H9 (cell line): ENCODE data around the gene PRSS3. TPM values are rescaled to one million over a fixed set of nuclear protein-coding genes. Genes with fewer than 3 reads are reported as not detected.

ENCODE experiments used
- DNase-seq: peaks from one replicate; pipeline ENCODE4 v3.0.0-alpha.2; 2017
- H2AFZ ChIP-seq: one replicate; pipeline ENCODE4 v1.6.1; 2013; ENCODE audit warnings: mild to moderate bottlenecking, low read length, control low read depth, moderate library complexity
- H2AK5ac ChIP-seq: 2 replicates; pipeline ENCODE4 v1.6.1; 2013; ENCODE audit warnings: low read length, control low read depth, mixed read lengths; ENCODE audit not compliant: insufficient read length
- H2BK120ac ChIP-seq: one replicate; pipeline ENCODE4 v1.6.1; 2013; ENCODE audit warnings: low read depth, mild to moderate bottlenecking, low read length, control low read depth, inconsistent platforms; ENCODE audit not compliant: poor library complexity, severe bottlenecking
- H2BK12ac ChIP-seq: 2 replicates; pipeline ENCODE4 v1.6.1; 2013; ENCODE audit warnings: low read length, control low read depth, mixed read lengths, low read depth; ENCODE audit not compliant: insufficient read length
- H2BK15ac ChIP-seq: 2 replicates; pipeline ENCODE4 v1.6.1; 2013; ENCODE audit warnings: low read depth, low read length, control low read depth
- H2BK20ac ChIP-seq: one replicate; pipeline ENCODE4 v1.6.1; 2013; ENCODE audit warnings: low read depth, mild to moderate bottlenecking, low read length, control low read depth, inconsistent platforms; ENCODE audit not compliant: poor library complexity, severe bottlenecking
- H2BK5ac ChIP-seq: 2 replicates; pipeline ENCODE4 v1.6.1; 2013; ENCODE audit warnings: low read length, control low read depth, mixed read lengths; ENCODE audit not compliant: insufficient read length
- H3K14ac ChIP-seq: 2 replicates; pipeline ENCODE4 v1.6.1; 2013; ENCODE audit warnings: low read length, control low read depth; ENCODE audit not compliant: insufficient read depth
- H3K18ac ChIP-seq: 2 replicates; pipeline ENCODE4 v1.6.1; 2013; ENCODE audit warnings: low read depth, mild to moderate bottlenecking, mixed read lengths, low read length, control low read depth; ENCODE audit not compliant: insufficient read length
- H3K23ac ChIP-seq: 2 replicates; pipeline ENCODE4 v1.6.1; 2013; ENCODE audit warnings: low read length, control low read depth, mixed read lengths, low read depth; ENCODE audit not compliant: insufficient read length
- H3K23me2 ChIP-seq: 2 replicates; pipeline ENCODE4 v1.6.1; 2013; ENCODE audit warnings: low read depth, mild to moderate bottlenecking, mixed read lengths, low read length, control low read depth; ENCODE audit not compliant: insufficient read length, poor library complexity, severe bottlenecking
- H3K27ac ChIP-seq: 2 replicates; pipeline ENCODE4 v1.5.1; 2013; ENCODE audit warnings: low read length, control low read depth, mixed read lengths, low read depth; ENCODE audit not compliant: insufficient read length
- H3K27me3 ChIP-seq: 2 replicates; pipeline ENCODE4 v1.6.1; 2013; ENCODE audit warnings: low read length, control low read depth, inconsistent platforms; ENCODE audit not compliant: insufficient read depth
- H3K4ac ChIP-seq: 2 replicates; pipeline ENCODE4 v1.6.1; 2013; ENCODE audit warnings: low read depth, mild to moderate bottlenecking, control low read depth, inconsistent platforms, low read length, moderate library complexity
- H3K4me1 ChIP-seq: 2 replicates; pipeline ENCODE4 v1.6.1; 2013; ENCODE audit warnings: low read length, control low read depth, inconsistent platforms; ENCODE audit not compliant: insufficient read depth
- H3K4me2 ChIP-seq: 2 replicates; pipeline ENCODE4 v1.6.1; 2013; ENCODE audit warnings: low read length, control low read depth, mixed read lengths; ENCODE audit not compliant: insufficient read length, insufficient read depth
- H3K56ac ChIP-seq: 2 replicates; pipeline ENCODE4 v1.6.1; 2013; ENCODE audit warnings: low read depth, mild to moderate bottlenecking, mixed read lengths, low read length, control low read depth; ENCODE audit not compliant: insufficient read length
- H3K79me1 ChIP-seq: 2 replicates; pipeline ENCODE4 v1.6.1; 2013; ENCODE audit warnings: low read depth, mild to moderate bottlenecking, moderate library complexity, low read length, control low read depth, inconsistent platforms; ENCODE audit not compliant: insufficient read depth, poor library complexity, severe bottlenecking
- H3K79me2 ChIP-seq: 2 replicates; pipeline ENCODE4 v1.6.1; 2013; ENCODE audit warnings: low read length, control low read depth, inconsistent platforms; ENCODE audit not compliant: insufficient read depth
- H3K9ac ChIP-seq: 2 replicates; pipeline ENCODE4 v1.6.1; 2013; ENCODE audit warnings: low read length, control low read depth, mixed read lengths; ENCODE audit not compliant: insufficient read length; ENCODE audit errors: extremely low read depth
- H3K9me3 ChIP-seq: one replicate; pipeline ENCODE4 v1.6.1; 2013; ENCODE audit warnings: low read depth, low read length, inconsistent platforms; ENCODE audit not compliant: control insufficient read depth
- H3T11ph ChIP-seq: one replicate; pipeline ENCODE4 v1.6.1; 2013; ENCODE audit warnings: mild to moderate bottlenecking, low read length, control low read depth, inconsistent platforms
- H4K20me1 ChIP-seq: one replicate; pipeline ENCODE4 v1.6.1; 2013; ENCODE audit not compliant: control insufficient read depth, insufficient read length, insufficient read depth
- H4K5ac ChIP-seq: 2 replicates; pipeline ENCODE4 v1.6.1; 2013; ENCODE audit warnings: low read depth, mild to moderate bottlenecking, mixed read lengths, low read length, control low read depth; ENCODE audit not compliant: insufficient read length
- H4K8ac ChIP-seq: replicated peaks from 2 replicates; pipeline ENCODE4 v1.6.1; 2013; ENCODE audit warnings: low read length, control low read depth, mixed read lengths, low read depth; ENCODE audit not compliant: insufficient read length
- H4K91ac ChIP-seq: 2 replicates; pipeline ENCODE4 v1.6.1; 2013; ENCODE audit warnings: low read depth, mild to moderate bottlenecking, moderate library complexity, mixed read lengths, low read length, control low read depth; ENCODE audit not compliant: insufficient read length
- H3K27ac Mint-ChIP-seq, 3 experiments: 2 replicates in 2 of 3; 3 replicates in 1 of 3; pipeline ENCODE4 v1.8.0; 2020 to 2021; ENCODE audit warnings: mixed read lengths in 3 of 3, mild to moderate bottlenecking in 1 of 3, moderate library complexity in 1 of 3
- H3K27me3 Mint-ChIP-seq: 2 replicates; pipeline ENCODE4 v1.8.0; 2021; ENCODE audit warnings: low read depth, mild to moderate bottlenecking, moderate library complexity, mixed read lengths
- H3K36me3 Mint-ChIP-seq, 3 experiments: 2 replicates in 2 of 3; 3 replicates in 1 of 3; pipeline ENCODE4 v1.8.0; 2020 to 2021; ENCODE audit warnings: low read depth in 3 of 3, mixed read lengths in 3 of 3; ENCODE audit not compliant: insufficient read depth in 1 of 3
- H3K4me1 Mint-ChIP-seq, 2 experiments: 2 replicates each; pipeline ENCODE4 v1.8.0; 2020; ENCODE audit warnings: mixed read lengths in 2 of 2
- H3K4me3 Mint-ChIP-seq, 2 experiments: 2 replicates in 1 of 2; 3 replicates in 1 of 2; pipeline ENCODE4 v1.8.0; 2020 to 2021; ENCODE audit warnings: mild to moderate bottlenecking in 2 of 2, mixed read lengths in 2 of 2, moderate library complexity in 1 of 2
- H3K9me3 Mint-ChIP-seq, 2 experiments: 2 replicates in 1 of 2; 3 replicates in 1 of 2; pipeline ENCODE4 v1.8.0; 2020; ENCODE audit warnings: mild to moderate bottlenecking in 2 of 2, mixed read lengths in 2 of 2, moderate library complexity in 1 of 2
- CTCF ChIP-seq: fragments of 200-600 bp; sonication (generic); conservative IDR thresholded peaks from 3 replicates; pipeline ENCODE4 v1.8.0; 2021; ENCODE audit warnings: antibody characterized with exemption, mild to moderate bottlenecking
- WGBS: extraction: QIAGEN DNeasy Blood & Tissue Kit; methylation state at CpG from one replicate; pipeline ENCODE4 v1.1.7; 2013; ENCODE audit warnings: missing lambda C conversion rate, low lambda C conversion rate, mixed read lengths; ENCODE audit not compliant: insufficient read length; ENCODE audit errors: extremely low coverage; 5-methylcytosine and 5-hydroxymethylcytosine counted together
- total RNA-seq: library from RNA; stranded (reverse); gene quantifications from 2 replicates; pipeline ENCODE4 v1.2.1, GENCODE V29; 2021

The PRSS3 gene
- total RNA-seq, 1 experiment from 2014 or later, result not detected

DNA sequence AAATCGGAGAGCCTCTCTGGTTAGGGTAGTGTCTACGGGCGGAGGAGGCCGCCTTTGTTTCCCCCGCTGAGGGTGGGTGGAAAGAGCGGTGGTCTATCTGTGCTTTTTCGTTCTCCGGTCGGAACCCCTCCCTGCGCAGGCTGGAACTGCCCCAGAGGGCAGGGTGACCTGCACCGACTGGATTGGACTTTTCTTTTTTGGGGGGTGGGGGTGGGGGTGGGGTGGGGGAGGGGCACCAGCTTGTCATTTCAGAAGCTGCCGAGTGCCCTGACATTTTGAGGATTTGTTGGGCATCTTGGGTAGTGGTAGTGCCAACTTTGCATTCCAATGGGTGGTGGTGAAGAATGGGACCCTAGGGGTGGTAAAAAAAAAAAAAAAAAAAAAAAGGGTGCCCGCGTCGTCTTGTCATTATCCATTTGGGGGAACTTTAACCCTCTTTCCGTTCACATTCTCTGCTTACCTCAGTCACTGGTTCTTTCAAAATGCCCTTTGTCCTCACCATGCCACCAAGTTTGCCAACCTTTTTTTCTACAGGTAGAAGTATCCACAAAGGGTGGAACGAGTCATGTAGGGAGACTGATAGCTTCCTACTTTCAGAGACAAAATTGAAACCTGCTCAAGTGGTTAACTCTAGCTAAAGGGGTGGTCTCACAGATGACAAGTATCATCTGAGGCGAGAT, 22.9 kb downstream of the PRSS3 start:
- Histone ChIP-seq H3K23me2 (peaks cover 8% of the 10 kb centered on the region), H2BK12ac (no peak overlapping the region), H3K4me1 (no peaks in the 10 kb centered on the region; the same call in 1 of the 2 replicates), H3K79me2 (peaks cover 24% of the 10 kb centered on the region; the same call in 1 of the 2 replicates), H3K27ac (peak overlapping the region; percentile 76), H3K14ac (peak overlapping the region; percentile 98; the same call in 1 of the 2 replicates), H3K4me2 (peak overlapping the region; percentile 92), H2BK15ac (no peak overlapping the region), H4K8ac (no peak overlapping the region), H3K18ac (no peak overlapping the region), H3K4ac (no peak overlapping the region), H3K27me3 (no peaks in the 10 kb centered on the region), H2BK20ac (no peak overlapping the region), H3T11ph (no peak overlapping the region), H3K56ac (peak overlapping the region; percentile 86), H2AK5ac (no peak overlapping the region), H2BK5ac (no peak overlapping the region), H4K5ac (peak overlapping the region; percentile 50), H2AFZ (no peak overlapping the region), H3K79me1 (no peaks in the 10 kb centered on the region), H2BK120ac (no peak overlapping the region), H3K23ac (no peak overlapping the region), H4K91ac (no peak overlapping the region), H4K20me1 (no peaks in the 10 kb centered on the region), H3K9ac (peak overlapping the region; percentile 93), H3K9me3 (no peaks in the 10 kb centered on the region)
- TF ChIP-seq CTCF, result no peak
- no peaks in the 10 kb centered on the region; a peak in 1 of 5 replicates for H3K9me3 Mint-ChIP-seq
- peak overlapping the region; percentile 81 to 89 for H3K4me3 Mint-ChIP-seq
- DNase-seq, result no peak
- H3K27me3 Mint-ChIP-seq, result no peaks in the 10 kb centered on the region; the same call in 1 of the 2 replicates
- peaks cover 0 to 8% (median 0%) of the 10 kb centered on the region in 3 experiments; a peak in 3 of 7 replicates for H3K36me3 Mint-ChIP-seq
- H3K27ac Mint-ChIP-seq, result peak overlapping the region; percentile 77 to 97 (median 89)
- no CpG with 5 or more reads among the region's 18 CpGs for WGBS
- peaks cover 29 to 36% of the 10 kb centered on the region in 2 experiments for H3K4me1 Mint-ChIP-seq
